Endothelial cell of umbilical vein (primary cell): Measurements from ENCODE around the gene ARFRP1. TPM values are rescaled to one million over a fixed set of nuclear protein-coding genes. Genes with fewer than 3 reads are reported as not detected.

Experiments
- BruUV-seq: library from RNA; stranded (reverse); fragments of 400-500 nt; replicated peaks from 2 replicates; lab custom pipeline; 2021; lab: Mats Ljungman, UMichigan
- CTCF ChIA-PET: fragments of 300-600, 350-600 bp; sonication (Branson Sonifier 250); formaldehyde crosslinking; loops from one replicate; lab custom pipeline; 2021; ENCODE audit warnings: antibody characterized with exemption, inconsistent platforms; lab: Charles Lee
- POLR2A ChIA-PET: fragments of 300-600, 350-600 bp; sonication (Branson Sonifier 250); formaldehyde crosslinking; loops from one replicate; lab custom pipeline; 2021; ENCODE audit warnings: antibody characterized with exemption, inconsistent platforms; lab: Charles Lee
- DNase-seq: peaks from one replicate; pipeline ENCODE4 v3.0.0-alpha.2; 2011; ENCODE audit warnings: low read depth, low spot score
- FAIRE-seq: peaks from 2 replicates; lab custom pipeline; 2011; peaks lifted over from hg19 to GRCh38; lab: Jason Lieb, UNC
- H2AFZ ChIP-seq: 2 replicates; pipeline ENCODE4 v1.6.0; 2012; ENCODE audit warnings: low read depth, low read length, control low read depth, inconsistent platforms
- H3K27ac ChIP-seq: 2 replicates; pipeline ENCODE4 v1.5.1; 2011; ENCODE audit warnings: low read depth, mild to moderate bottlenecking, control low read depth, low read length, moderate library complexity; ENCODE audit not compliant: insufficient read depth
- H3K27me3 ChIP-seq, 2 experiments: 2 replicates each; pipeline versions ENCODE4 v1.6.0 to v1.6.1; 2011; ENCODE audit warnings: low read length in 2 of 2, mixed read lengths in 1 of 2; ENCODE audit not compliant: control insufficient read depth in 2 of 2, insufficient read depth in 2 of 2
- H3K36me3 ChIP-seq, 2 experiments: 2 replicates in 1 of 2; 3 replicates in 1 of 2; pipeline ENCODE4 v1.5.1; 2011; ENCODE audit warnings: low read length in 2 of 2, mild to moderate bottlenecking in 1 of 2, moderate library complexity in 1 of 2; ENCODE audit not compliant: control insufficient read depth in 2 of 2, insufficient read depth in 2 of 2; ENCODE audit errors: extremely low read depth in 1 of 2
- H3K4me1 ChIP-seq: 3 replicates; pipeline ENCODE4 v1.5.1; 2011; ENCODE audit warnings: mild to moderate bottlenecking, low read length; ENCODE audit not compliant: control insufficient read depth, insufficient read depth; ENCODE audit errors: extremely low read depth
- H3K4me2 ChIP-seq: 2 replicates; pipeline ENCODE4 v1.6.1; 2011; ENCODE audit warnings: low read length, control low read depth, mixed read lengths; ENCODE audit not compliant: insufficient read depth
- H3K4me3 ChIP-seq, 3 experiments: fragments of 200-600 bp in 1 of 3; sonication (generic), shearing (Covaris generic) in 1 of 3; replicated peaks in 1 of 3; 2 replicates each; pipeline ENCODE4 v1.5.1; 2011 to 2016; ENCODE audit warnings: control low read depth in 3 of 3, low read length in 3 of 3, mild to moderate bottlenecking in 2 of 3, inconsistent platforms in 1 of 3, low read depth in 1 of 3, moderate library complexity in 1 of 3; ENCODE audit not compliant: insufficient read depth in 1 of 3
- H3K79me2 ChIP-seq: 2 replicates; pipeline ENCODE4 v1.6.0; 2012; ENCODE audit warnings: low read length, inconsistent platforms; ENCODE audit not compliant: control insufficient read depth, insufficient read depth
- H3K9ac ChIP-seq: replicated peaks from 2 replicates; pipeline ENCODE3; 2011; ENCODE audit warnings: low read length, control low read depth; ENCODE audit not compliant: insufficient read depth; ENCODE audit errors: extremely low read depth
- H3K9me1 ChIP-seq: replicated peaks from 3 replicates; pipeline ENCODE4 v1.6.0; 2011; ENCODE audit warnings: mild to moderate bottlenecking, low read length; ENCODE audit not compliant: control insufficient read depth, insufficient read depth; ENCODE audit errors: extremely low read depth
- H3K9me3 ChIP-seq: replicated peaks from 2 replicates; pipeline ENCODE4 v1.5.1; 2012; ENCODE audit warnings: low read length, inconsistent platforms; ENCODE audit not compliant: control insufficient read depth, insufficient read depth
- H4K20me1 ChIP-seq: replicated peaks from 2 replicates; pipeline ENCODE3; 2011; ENCODE audit warnings: mild to moderate bottlenecking, low read length; ENCODE audit not compliant: control insufficient read depth, insufficient read depth; ENCODE audit errors: extremely low read depth
- EZH2 ChIP-seq: IDR thresholded peaks from 2 replicates; pipeline ENCODE4 v1.6.1; 2012; ENCODE audit warnings: borderline replicate concordance, low read depth, mild to moderate bottlenecking, moderate library complexity, low read length, inconsistent platforms; ENCODE audit not compliant: severe bottlenecking
- FOS ChIP-seq: IDR thresholded peaks from 2 replicates; pipeline ENCODE4 v1.6.1; 2011; ENCODE audit warnings: mild to moderate bottlenecking, low read length, moderate library complexity, borderline replicate concordance; ENCODE audit not compliant: insufficient read depth
- GATA2 ChIP-seq: IDR thresholded peaks from 2 replicates; pipeline ENCODE4 v1.7.0; 2011; ENCODE audit warnings: low read depth, mild to moderate bottlenecking, moderate library complexity, mixed read lengths, low read length; ENCODE audit not compliant: insufficient read length, insufficient read depth
- JUN ChIP-seq: IDR thresholded peaks from 2 replicates; pipeline ENCODE4 v1.6.1; 2011; ENCODE audit warnings: borderline replicate concordance, low read depth; ENCODE audit not compliant: insufficient read length, insufficient read depth
- MYC ChIP-seq: IDR thresholded peaks from one replicate; pipeline ENCODE4 v1.6.1; 2011; ENCODE audit warnings: mild to moderate bottlenecking, low read depth, low read length
- POLR2A ChIP-seq: IDR thresholded peaks from 2 replicates; pipeline ENCODE4 v1.6.1; 2012; ENCODE audit warnings: low read depth, mild to moderate bottlenecking, control low read depth, low read length
- POLR2AphosphoS5 ChIP-seq: IDR thresholded peaks from 2 replicates; pipeline ENCODE4 v1.6.1; 2012; ENCODE audit warnings: low read depth, mild to moderate bottlenecking, control low read depth, low read length, moderate library complexity; ENCODE audit not compliant: insufficient read depth
- dilution Hi-C: fragments of 300-500 bp; cut with MboI; formaldehyde crosslinking; loops from one replicate; pipeline ENCODE4 v1.15.0; 2019; ENCODE audit warnings: low sequenced_read_pairs; ENCODE audit not compliant: extremely low pct_ligation_motif_present
- intact Hi-C: fragments of 100-400 bp; cut with micrococcal nuclease; formaldehyde crosslinking; loops from one replicate; pipeline ENCODE4 v1.10.0; 2022
- polyA plus RNA-seq, 4 experiments: library from polyadenylated mRNA; depleted of rRNA in 3 of 4; stranded (reverse) in 3 of 4; unstranded in 1 of 4; fragments of >200 nt; gene quantifications; 2 replicates each; pipeline versions ENCODE4 v1.2.1 to v1.2.3, GENCODE V29; 2011 to 2012; ENCODE audit warnings: missing spikeins in 1 of 4
- total RNA-seq: library from RNA; stranded (reverse); gene quantifications from 2 replicates; pipeline ENCODE4 v1.2.3, GENCODE V29; 2021
- TF ChIP-seq, protein P1 (sequence below): IDR thresholded peaks from 2 replicates; pipeline ENCODE4 v1.6.1; 2011; ENCODE audit not compliant: insufficient read depth, insufficient read length
- TF ChIP-seq, protein P2 (sequence below), 2 donors: IDR thresholded peaks; 1 replicate in 1 of 2; 2 replicates in 1 of 2; pipeline ENCODE4 v1.5.1; 2011; ENCODE audit warnings: low read length in 2 of 2, mild to moderate bottlenecking in 2 of 2, moderate library complexity in 2 of 2, control low read depth in 1 of 2, inconsistent platforms in 1 of 2, low read depth in 1 of 2; ENCODE audit not compliant: insufficient read depth in 1 of 2; ENCODE audit errors: extremely low read depth in 1 of 2

Gene ARFRP1
- total and polyA plus RNA-seq, 2 donors (not counting 3 experiments of a cell fraction or from before 2014, with no cell fraction given), result 48.7 to 51.6 TPM

DNA sequence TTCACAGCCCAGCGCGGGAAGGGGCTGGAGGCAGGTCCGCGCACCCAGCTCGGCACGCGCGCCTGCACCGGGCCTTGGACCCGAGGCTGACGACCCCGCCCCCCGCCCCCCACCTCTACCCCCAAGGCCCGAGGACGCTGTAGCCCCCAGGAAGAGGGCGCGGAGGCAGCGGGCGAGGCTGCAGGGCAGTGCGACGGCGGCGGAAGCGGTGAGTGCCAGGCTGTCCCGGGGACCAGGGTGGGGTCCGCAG lies 29.8 kb upstream of the ARFRP1 start:
- CTCF ChIA-PET, result no interaction called here
- no peak overlapping the region for H3K27ac ChIP-seq
- H3K79me2 ChIP-seq, result peaks cover 3% of the 10 kb centered on the region
- no peak overlapping the region for H2AFZ ChIP-seq
- TF ChIP-seq, protein P1, sequence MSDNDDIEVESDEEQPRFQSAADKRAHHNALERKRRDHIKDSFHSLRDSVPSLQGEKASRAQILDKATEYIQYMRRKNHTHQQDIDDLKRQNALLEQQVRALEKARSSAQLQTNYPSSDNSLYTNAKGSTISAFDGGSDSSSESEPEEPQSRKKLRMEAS, result no peak
- TF ChIP-seq JUN (no peak), EZH2 (no peak), POLR2A (no peak), MYC (no peak), POLR2AphosphoS5 (no peak), GATA2 (no peak), FOS (no peak)
- TF ChIP-seq, protein P2, sequence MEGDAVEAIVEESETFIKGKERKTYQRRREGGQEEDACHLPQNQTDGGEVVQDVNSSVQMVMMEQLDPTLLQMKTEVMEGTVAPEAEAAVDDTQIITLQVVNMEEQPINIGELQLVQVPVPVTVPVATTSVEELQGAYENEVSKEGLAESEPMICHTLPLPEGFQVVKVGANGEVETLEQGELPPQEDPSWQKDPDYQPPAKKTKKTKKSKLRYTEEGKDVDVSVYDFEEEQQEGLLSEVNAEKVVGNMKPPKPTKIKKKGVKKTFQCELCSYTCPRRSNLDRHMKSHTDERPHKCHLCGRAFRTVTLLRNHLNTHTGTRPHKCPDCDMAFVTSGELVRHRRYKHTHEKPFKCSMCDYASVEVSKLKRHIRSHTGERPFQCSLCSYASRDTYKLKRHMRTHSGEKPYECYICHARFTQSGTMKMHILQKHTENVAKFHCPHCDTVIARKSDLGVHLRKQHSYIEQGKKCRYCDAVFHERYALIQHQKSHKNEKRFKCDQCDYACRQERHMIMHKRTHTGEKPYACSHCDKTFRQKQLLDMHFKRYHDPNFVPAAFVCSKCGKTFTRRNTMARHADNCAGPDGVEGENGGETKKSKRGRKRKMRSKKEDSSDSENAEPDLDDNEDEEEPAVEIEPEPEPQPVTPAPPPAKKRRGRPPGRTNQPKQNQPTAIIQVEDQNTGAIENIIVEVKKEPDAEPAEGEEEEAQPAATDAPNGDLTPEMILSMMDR (IDR thresholded peaks at IDR 0.05; ENCODE audit: extremely low read depth in 1 of 2, insufficient read depth in 1 of 2, low read depth in 1 of 2, low read length in 2 of 2), result no peak
- peaks cover 0 to 32% of the 10 kb centered on the region in 2 experiments for H3K36me3 ChIP-seq
- DNase-seq (no peak), FAIRE-seq (no peak)
- H3K27me3 ChIP-seq, result no peaks in the 10 kb centered on the region
- dilution Hi-C loops, result no loop called here
- H3K9ac ChIP-seq, result no peak overlapping the region
- H3K4me3 ChIP-seq, result no peak overlapping the region
- BruUV-seq, result no TSS peak
- peaks cover 9% of the 10 kb centered on the region for H3K4me1 ChIP-seq
- no peak overlapping the region for H3K4me2 ChIP-seq
- H4K20me1 ChIP-seq, result no peaks in the 10 kb centered on the region
- no peaks in the 10 kb centered on the region for H3K9me1 ChIP-seq
- no peaks in the 10 kb centered on the region for H3K9me3 ChIP-seq
- intact Hi-C loops, result loop anchor here (5.0 kb wide), 1 partner anchor 40 kb away; the partner anchor contains the start of gene TNFRSF6B
- POLR2A ChIA-PET, result no interaction called here
